Measurements from ENCODE around the gene ANKRD22.
"Not testable (repeated sequence)": the region's sequence is repeated elsewhere in the genome, so short reads cannot be mapped to it uniquely, and the experiment has no call there.

Gene ANKRD22

GRCh38 chr10:88877298-88877697, 25.7 kb upstream of the ANKRD22 start:
- DNase-seq (ENCODE audit: low spot score): no peak

GRCh38 chr10:88875081-88875480, 23.4 kb upstream of the ANKRD22 start:
- DNase-seq (ENCODE audit: low spot score): no peak

- no peak for DNase-seq (ENCODE audit: low spot score)
These were observed 22.6 kb upstream of the ANKRD22 start for GRCh38 chr10:88874281-88874680.

GRCh38 chr10:88873757-88874156, 22.1 kb upstream of the ANKRD22 start:
- DNase-seq (ENCODE audit: low spot score): no peak

- no peak for DNase-seq (ENCODE audit: low spot score)
These were observed 18.4 kb upstream of the ANKRD22 start for GRCh38 chr10:88870089-88870488.

- no peak for DNase-seq (ENCODE audit: low spot score)
These were observed 14.8 kb upstream of the ANKRD22 start for GRCh38 chr10:88866454-88866853.

- peak; percentile 18 for DNase-seq (ENCODE audit: low spot score)
These were observed 13.7 kb upstream of the ANKRD22 start for GRCh38 chr10:88865281-88865876.

- DNase-seq (ENCODE audit: low spot score): no peak
These were observed 9.4 kb upstream of the ANKRD22 start for GRCh38 chr10:88861036-88861435.

- DNase-seq (ENCODE audit: low spot score): no peak
These were observed 6.8 kb upstream of the ANKRD22 start for GRCh38 chr10:88858491-88858890.

DNA sequence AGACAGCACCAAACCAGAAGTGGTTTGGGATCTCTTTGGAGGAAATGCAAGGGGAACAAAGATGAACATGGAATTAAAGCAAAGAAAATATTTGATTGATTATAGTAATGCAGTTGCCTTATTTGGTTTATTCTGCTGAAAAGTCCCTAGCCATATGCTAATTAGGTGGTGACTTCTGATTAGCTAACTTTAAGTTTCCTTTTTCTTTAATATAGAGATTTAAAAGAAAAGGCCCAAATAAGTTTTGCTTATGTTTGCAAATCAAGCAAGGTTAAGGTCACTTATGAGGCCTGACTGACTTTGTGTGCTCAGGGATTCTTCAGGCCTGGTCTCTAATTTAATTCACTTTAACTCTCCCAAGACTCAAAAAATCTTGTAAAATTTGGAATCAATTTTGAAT, 6.2 kb upstream of the ANKRD22 start:
- DNase-seq (ENCODE audit: low spot score): no peak

GRCh38 chr10:88854684-88855083, 3.0 kb upstream of the ANKRD22 start:
- no peak for DNase-seq (ENCODE audit: low spot score)

GRCh38 chr10:88853155-88853881, 1.7 kb upstream of the ANKRD22 start:
- no peak for DNase-seq (ENCODE audit: low spot score)

DNA sequence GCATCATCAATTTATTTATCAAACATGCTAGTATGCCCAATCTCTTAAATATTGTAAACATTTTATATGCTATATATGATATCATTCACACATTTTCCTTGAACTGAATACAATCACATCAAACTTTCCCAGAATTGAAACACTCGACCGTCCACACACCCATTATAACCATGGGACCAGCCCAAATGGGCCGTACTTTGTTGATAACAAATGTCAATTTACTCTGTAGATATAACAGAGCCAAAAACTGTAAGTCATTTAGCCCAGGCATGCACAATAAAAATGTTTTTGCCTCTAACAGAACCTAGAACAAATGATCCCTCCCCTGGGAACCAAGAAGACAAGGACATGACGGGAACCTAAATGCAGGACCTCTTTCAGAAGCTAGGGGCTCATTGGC, 683 bp upstream of the ANKRD22 start:
- DNase-seq (ENCODE audit: low spot score): no peak

DNA sequence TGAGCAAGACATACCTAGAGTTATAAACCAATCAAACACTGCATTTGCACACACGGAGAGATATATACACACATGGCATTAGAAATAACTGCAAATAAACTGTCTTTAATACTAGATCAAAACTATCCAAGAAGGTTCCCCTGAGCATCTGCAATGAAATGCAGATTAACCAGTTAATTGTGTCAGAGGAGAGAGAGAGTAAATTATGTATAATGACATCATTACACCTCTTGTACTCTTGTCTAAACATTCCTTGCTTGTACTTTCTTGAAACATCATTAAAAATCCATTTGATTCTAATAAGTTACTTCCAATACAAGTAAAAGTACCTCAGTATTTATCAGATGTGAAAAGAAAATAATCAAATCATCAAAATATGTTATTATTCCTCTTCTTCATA, 932 bp downstream of the ANKRD22 start:
- no peak for DNase-seq (ENCODE audit: low spot score)

DNA sequence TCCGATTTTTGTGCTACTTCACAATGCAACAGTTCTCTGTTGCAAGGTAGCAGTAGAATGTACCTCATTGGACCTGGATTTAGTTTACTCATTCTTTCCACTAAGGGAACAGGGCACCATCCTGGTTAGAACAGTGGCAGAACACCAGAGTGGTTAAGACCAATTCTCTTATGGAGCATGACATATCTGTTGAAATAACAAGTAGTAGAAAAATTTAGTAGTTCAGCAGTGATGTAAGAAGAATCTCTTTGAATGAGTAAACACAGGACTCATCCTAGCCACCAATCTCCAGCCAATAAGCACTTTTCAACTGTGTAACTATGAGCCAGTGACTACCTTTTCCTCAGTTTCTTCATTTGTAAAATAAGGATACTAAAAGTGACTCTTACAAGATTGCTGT, 2.4 kb downstream of the ANKRD22 start:
- peak; percentile 9 for DNase-seq (ENCODE audit: low spot score)

DNA sequence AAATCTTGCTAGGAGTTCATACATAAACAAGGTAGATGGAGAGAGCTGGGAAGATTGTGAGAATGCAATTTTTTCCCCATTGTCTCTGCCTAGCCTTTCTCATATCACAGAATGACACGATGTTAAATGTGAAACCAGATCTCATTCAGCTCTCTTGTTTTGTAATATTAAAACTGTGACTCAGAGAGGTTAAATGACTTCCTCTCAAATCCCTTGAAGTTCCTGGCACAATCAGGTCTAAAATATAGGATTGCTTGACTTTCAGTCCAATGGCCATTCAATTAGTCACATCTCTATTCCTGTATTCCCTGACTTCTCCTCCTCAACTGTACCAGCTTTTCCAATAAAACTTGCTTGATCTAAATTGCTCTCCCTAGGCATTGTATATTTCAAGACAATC, 3.1 kb downstream of the ANKRD22 start:
- DNase-seq (ENCODE audit: low spot score): peak; percentile 21

- no peak for DNase-seq (ENCODE audit: low spot score)
These were observed 8.5 kb downstream of the ANKRD22 start for GRCh38 chr10:88843171-88843570.

GRCh38 chr10:88841316-88842111, 10.1 kb downstream of the ANKRD22 start:
- DNase-seq (ENCODE audit: low spot score): no peak

DNA sequence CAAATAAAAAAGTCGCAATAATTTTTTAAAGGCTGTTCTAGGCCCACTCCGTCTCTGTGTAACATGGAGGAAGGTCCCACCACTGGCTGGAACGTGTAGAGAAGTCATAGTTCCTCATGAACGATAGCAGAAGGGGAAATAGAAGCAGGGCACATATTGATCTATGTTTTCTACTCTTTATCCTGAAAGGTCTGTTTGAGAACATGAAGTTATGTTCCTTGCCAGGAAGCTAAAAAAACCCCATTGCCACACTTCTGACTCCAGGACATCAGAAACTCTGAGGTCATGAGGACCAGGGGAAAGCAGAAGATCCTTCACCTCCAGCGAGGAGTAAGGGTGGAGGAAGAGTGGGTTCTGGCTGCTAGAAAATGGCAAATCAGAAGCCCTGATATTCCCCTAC, 10.8 kb downstream of the ANKRD22 start:
- DNase-seq (ENCODE audit: low spot score): no peak

GRCh38 chr10:88840104-88840503, 11.5 kb downstream of the ANKRD22 start:
- no peak for DNase-seq (ENCODE audit: low spot score)

DNA sequence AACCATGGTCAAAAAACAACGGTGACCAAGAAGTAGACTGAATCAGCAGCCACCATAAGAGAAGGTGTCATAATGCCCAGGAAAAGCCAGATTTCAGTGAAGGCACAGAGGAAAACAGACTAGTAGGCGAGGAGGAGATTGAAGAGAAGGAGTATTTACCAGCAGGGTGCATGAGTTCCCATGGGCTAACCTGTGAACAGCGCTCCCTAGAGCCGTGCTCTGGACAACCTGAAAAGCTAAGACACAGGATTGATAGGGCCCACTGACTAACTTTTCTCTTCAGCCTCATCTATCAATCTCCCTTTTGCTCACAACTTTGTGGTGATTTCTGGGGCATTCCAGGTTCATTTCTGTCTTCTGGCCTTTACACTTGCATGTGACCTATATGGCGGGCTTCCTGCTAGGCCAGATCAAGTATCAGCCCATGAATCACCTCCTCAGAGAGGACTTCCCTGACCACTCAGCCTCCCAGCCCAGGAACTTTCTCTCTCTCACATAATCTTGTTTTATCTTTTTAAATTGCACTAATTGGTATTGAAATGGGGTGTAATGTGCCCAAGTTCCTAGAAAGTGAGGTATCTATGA, 12.8 kb downstream of the ANKRD22 start:
- DNase-seq (ENCODE audit: low spot score): no peak

- not testable (repeated sequence) for DNase-seq (ENCODE audit: low spot score)
These were observed 14.0 kb downstream of the ANKRD22 start for GRCh38 chr10:88837632-88838031.

- DNase-seq (ENCODE audit: low spot score): no peak
These were observed 15.8 kb downstream of the ANKRD22 start for GRCh38 chr10:88835910-88836221.

Data from AG08396 (cell line).